CD14-positive monocyte (primary cell): Measurements from ENCODE around the gene DLGAP3. TPM values are rescaled to one million over a fixed set of nuclear protein-coding genes. Genes with fewer than 3 reads are reported as not detected.
A peak's percentile ranks its signal among the peaks of the same experiment; 100 is the strongest.

Source experiments
- DNase-seq, 3 donors: peaks; one replicate each; pipeline ENCODE4 v3.0.0-alpha.2; 2011 to 2022
- H2AFZ ChIP-seq: 2 replicates; pipeline ENCODE4 v1.6.0; 2012; ENCODE audit warnings: mild to moderate bottlenecking, low read depth, low read length, inconsistent platforms; ENCODE audit not compliant: insufficient read depth, poor library complexity, severe bottlenecking
- H3K27ac ChIP-seq, 2 donors: 1 replicate in 1 of 2; 2 replicates in 1 of 2; pipeline ENCODE4 v1.5.1; 2012 to 2013; ENCODE audit warnings: low read length in 2 of 2, control low read depth in 1 of 2, inconsistent platforms in 1 of 2, low read depth in 1 of 2, mild to moderate bottlenecking in 1 of 2
- H3K27me3 ChIP-seq, 2 donors: one replicate each; pipeline versions ENCODE4 v1.6.0 to v1.6.1; 2011 to 2013; ENCODE audit warnings: low read length in 2 of 2; ENCODE audit not compliant: control insufficient read depth in 2 of 2, insufficient read depth in 2 of 2
- H3K36me3 ChIP-seq, 2 donors: replicated peaks in 1 of 2; 1 replicate in 1 of 2; 2 replicates in 1 of 2; pipeline versions ENCODE4 v1.5.1 to v1.6.1; 2012 to 2013; ENCODE audit warnings: low read length in 2 of 2, control low read depth in 1 of 2, inconsistent platforms in 1 of 2, mild to moderate bottlenecking in 1 of 2; ENCODE audit not compliant: insufficient read depth in 2 of 2, control insufficient read depth in 1 of 2
- H3K4me1 ChIP-seq, 2 donors: 1 replicate in 1 of 2; 2 replicates in 1 of 2; pipeline versions ENCODE4 v1.5.1 to v1.6.1; 2012 to 2013; ENCODE audit warnings: low read length in 2 of 2, control low read depth in 1 of 2, inconsistent platforms in 1 of 2, mild to moderate bottlenecking in 1 of 2, moderate library complexity in 1 of 2; ENCODE audit not compliant: insufficient read depth in 2 of 2, control insufficient read depth in 1 of 2
- H3K4me2 ChIP-seq: replicated peaks from 2 replicates; pipeline ENCODE3; 2012; ENCODE audit warnings: low read length, moderate library complexity, mild to moderate bottlenecking; ENCODE audit not compliant: poor library complexity, severe bottlenecking; ENCODE audit errors: extremely low read depth
- H3K4me3 ChIP-seq, 3 experiments: fragments of 200-600 bp in 1 of 3; sonication (generic) in 1 of 3; replicated peaks in 1 of 3; 1 replicate in 2 of 3; 2 replicates in 1 of 3; pipeline ENCODE4 v1.5.1; 2011 to 2013; ENCODE audit warnings: low read length in 3 of 3, mild to moderate bottlenecking in 3 of 3, control low read depth in 2 of 3, low read depth in 2 of 3, inconsistent platforms in 1 of 3, moderate library complexity in 1 of 3
- H3K79me2 ChIP-seq: 2 replicates; pipeline ENCODE4 v1.6.0; 2012; ENCODE audit warnings: mild to moderate bottlenecking, control low read depth, inconsistent platforms, low read length, moderate library complexity; ENCODE audit not compliant: insufficient read depth
- H3K9ac ChIP-seq: 2 replicates; pipeline ENCODE4 v1.6.0; 2017; ENCODE audit warnings: low read length, mild to moderate bottlenecking; ENCODE audit not compliant: insufficient read depth, poor library complexity, severe bottlenecking
- H3K9me3 ChIP-seq, 2 donors: replicated peaks in 1 of 2; 1 replicate in 1 of 2; 2 replicates in 1 of 2; pipeline versions ENCODE4 v1.5.1 to v1.6.1; 2012 to 2013; ENCODE audit warnings: low read length in 2 of 2, control low read depth in 1 of 2; ENCODE audit not compliant: control insufficient read depth in 1 of 2, insufficient read depth in 1 of 2
- H4K20me1 ChIP-seq: 2 replicates; pipeline ENCODE4 v1.6.0; 2012; ENCODE audit warnings: mild to moderate bottlenecking, low read length, control low read depth, moderate library complexity; ENCODE audit not compliant: insufficient read depth
- H3K27ac Mint-ChIP-seq, 7 donors: one replicate each; pipeline ENCODE4 v1.8.0; 2020; ENCODE audit warnings: mild to moderate bottlenecking in 7 of 7, mixed read lengths in 7 of 7, moderate library complexity in 6 of 7, inconsistent platforms in 2 of 7
- H3K27me3 Mint-ChIP-seq, 3 donors: one replicate each; pipeline ENCODE4 v1.8.0; 2021 to 2022; ENCODE audit warnings: low read depth in 3 of 3, mild to moderate bottlenecking in 3 of 3, mixed read lengths in 3 of 3, moderate library complexity in 3 of 3, inconsistent platforms in 1 of 3
- H3K36me3 Mint-ChIP-seq, 2 donors: one replicate each; pipeline ENCODE4 v1.8.0; 2020; ENCODE audit warnings: mixed read lengths in 2 of 2, inconsistent platforms in 1 of 2, mild to moderate bottlenecking in 1 of 2
- H3K4me1 Mint-ChIP-seq: one replicate; pipeline ENCODE4 v1.8.0; 2020; ENCODE audit warnings: mild to moderate bottlenecking, mixed read lengths
- H3K4me3 Mint-ChIP-seq, 2 donors: one replicate each; pipeline ENCODE4 v1.8.0; 2020; ENCODE audit warnings: mild to moderate bottlenecking in 2 of 2, mixed read lengths in 2 of 2, moderate library complexity in 1 of 2
- H3K9me3 Mint-ChIP-seq, 7 donors: one replicate each; pipeline ENCODE4 v1.8.0; 2020 to 2022; ENCODE audit warnings: mixed read lengths in 7 of 7, mild to moderate bottlenecking in 6 of 7, moderate library complexity in 6 of 7, inconsistent platforms in 2 of 7
- WGBS: methylation state at CpG from one replicate; pipeline ENCODE4 v1.1.5; 2013; ENCODE audit warnings: missing lambda C conversion rate; ENCODE audit not compliant: insufficient coverage; 5-methylcytosine and 5-hydroxymethylcytosine counted together
- intact Hi-C, 2 donors: fragments of 100-400 bp; cut with micrococcal nuclease; formaldehyde crosslinking; loops; one replicate each; pipeline versions ENCODE4 v1.15.0 to v1.15.1; 2023
- polyA plus RNA-seq, 3 donors: library from polyadenylated mRNA; depleted of rRNA in 1 of 3; unstranded in 2 of 3; stranded (reverse) in 1 of 3; fragments of 300-500 nt in 2 of 3; fragments of >200 nt in 1 of 3; fragmentation: Illumina TruSeq in 2 of 3; gene quantifications; 1 replicate in 2 of 3; 2 replicates in 1 of 3; pipeline ENCODE4 v1.2.3, GENCODE V29; 2012 to 2021
- TF ChIP-seq, protein P1 (sequence below): fragments of 200-600 bp; IDR thresholded peaks from one replicate; pipeline ENCODE4 v1.8.0; 2022; ENCODE audit warnings: antibody characterized with exemption, mild to moderate bottlenecking

The DLGAP3 gene
- polyA plus RNA-seq, 3 donors, result 0.10 to 0.56 (median 0.16) TPM

DNA sequence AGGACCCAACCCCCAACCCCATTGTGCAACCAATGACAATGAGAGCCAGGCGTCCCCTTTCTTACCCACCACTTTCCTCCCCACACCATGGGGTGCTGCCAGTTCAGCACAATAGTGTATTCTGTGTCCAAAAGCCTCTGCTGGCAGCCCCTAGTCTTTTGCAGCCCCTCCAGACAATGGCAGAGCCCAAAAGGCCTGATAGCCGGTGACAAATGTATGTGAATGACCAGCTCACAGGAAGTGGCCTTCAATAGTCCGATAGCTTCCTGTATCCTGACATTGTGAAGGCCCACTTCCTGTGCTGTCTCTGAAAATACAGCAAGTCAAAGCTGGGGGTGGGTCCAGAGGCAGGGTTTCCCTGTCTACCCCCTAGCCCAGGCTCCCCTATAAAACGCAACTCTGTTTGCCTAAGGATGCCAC, 86.5 kb downstream of the DLGAP3 start:
- H3K27ac ChIP-seq, result no peak overlapping the region
- no peaks in the 10 kb centered on the region for H3K4me1 ChIP-seq
- Mint-ChIP-seq H3K36me3 (peaks cover 5 to 8% of the 10 kb centered on the region in 2 donors), H3K27me3 (no peaks in the 10 kb centered on the region), H3K4me3 (no peak overlapping the region), H3K9me3 (no peaks in the 10 kb centered on the region), H3K27ac (peak overlapping the region in 1 of 7 donors; percentile 54), H3K4me1 (peaks cover 14% of the 10 kb centered on the region)
- WGBS, result 43% methylated on average over 3 of the region's 4 CpGs
- no peak for DNase-seq
- H3K36me3 ChIP-seq, result peaks cover 6% of the 10 kb centered on the region in 2 donors
- H4K20me1 ChIP-seq, result peaks cover 33% of the 10 kb centered on the region
- H3K9ac ChIP-seq, result no peak overlapping the region
- no peaks in the 10 kb centered on the region for H3K79me2 ChIP-seq
- H3K4me2 ChIP-seq, result no peak overlapping the region
- no peak overlapping the region for H2AFZ ChIP-seq
- intact Hi-C loops, result no loop called here
- TF ChIP-seq, protein P1, sequence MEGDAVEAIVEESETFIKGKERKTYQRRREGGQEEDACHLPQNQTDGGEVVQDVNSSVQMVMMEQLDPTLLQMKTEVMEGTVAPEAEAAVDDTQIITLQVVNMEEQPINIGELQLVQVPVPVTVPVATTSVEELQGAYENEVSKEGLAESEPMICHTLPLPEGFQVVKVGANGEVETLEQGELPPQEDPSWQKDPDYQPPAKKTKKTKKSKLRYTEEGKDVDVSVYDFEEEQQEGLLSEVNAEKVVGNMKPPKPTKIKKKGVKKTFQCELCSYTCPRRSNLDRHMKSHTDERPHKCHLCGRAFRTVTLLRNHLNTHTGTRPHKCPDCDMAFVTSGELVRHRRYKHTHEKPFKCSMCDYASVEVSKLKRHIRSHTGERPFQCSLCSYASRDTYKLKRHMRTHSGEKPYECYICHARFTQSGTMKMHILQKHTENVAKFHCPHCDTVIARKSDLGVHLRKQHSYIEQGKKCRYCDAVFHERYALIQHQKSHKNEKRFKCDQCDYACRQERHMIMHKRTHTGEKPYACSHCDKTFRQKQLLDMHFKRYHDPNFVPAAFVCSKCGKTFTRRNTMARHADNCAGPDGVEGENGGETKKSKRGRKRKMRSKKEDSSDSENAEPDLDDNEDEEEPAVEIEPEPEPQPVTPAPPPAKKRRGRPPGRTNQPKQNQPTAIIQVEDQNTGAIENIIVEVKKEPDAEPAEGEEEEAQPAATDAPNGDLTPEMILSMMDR, result no peak
- H3K9me3 ChIP-seq, result no peaks in the 10 kb centered on the region
- no peak overlapping the region for H3K4me3 ChIP-seq
- no peaks in the 10 kb centered on the region for H3K27me3 ChIP-seq

DNA sequence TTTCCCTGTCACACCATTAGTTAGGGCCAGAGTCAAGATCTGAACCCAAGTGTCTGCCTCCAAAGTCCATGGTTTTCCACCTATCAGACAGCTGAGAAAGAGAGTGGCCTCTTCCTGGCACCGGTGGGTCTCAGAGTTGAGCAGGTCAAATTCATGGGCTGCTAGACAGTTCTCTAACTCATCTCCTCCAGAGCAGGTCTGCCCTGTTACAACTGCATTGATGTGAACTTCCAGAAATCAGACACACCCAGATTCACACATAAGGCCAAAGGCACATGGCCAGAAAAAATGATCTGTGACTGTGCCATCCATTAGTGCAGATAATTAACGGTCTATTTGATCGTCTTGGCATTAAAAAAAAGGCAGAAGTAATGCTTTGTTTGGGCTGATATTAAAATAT, 87.4 kb downstream of the DLGAP3 start:
- H3K9me3 Mint-ChIP-seq, result no peaks in the 10 kb centered on the region
- H4K20me1 ChIP-seq, result peaks cover 31% of the 10 kb centered on the region
- no peak overlapping the region for H3K4me3 Mint-ChIP-seq
- no peaks in the 10 kb centered on the region for H3K9me3 ChIP-seq
- 100% methylated on average over 1 of the region's 3 CpGs for WGBS
- no peaks in the 10 kb centered on the region for H3K27me3 ChIP-seq
- H2AFZ ChIP-seq, result no peak overlapping the region
- H3K4me1 ChIP-seq, result no peaks in the 10 kb centered on the region
- peaks cover 2 to 5% of the 10 kb centered on the region in 2 donors for H3K36me3 Mint-ChIP-seq
- no peak overlapping the region for H3K27ac ChIP-seq
- no peak for DNase-seq
- no peaks in the 10 kb centered on the region for H3K36me3 ChIP-seq
- H3K4me3 ChIP-seq, result no peak overlapping the region
- no peak overlapping the region for H3K4me2 ChIP-seq
- H3K4me1 Mint-ChIP-seq, result peaks cover 14% of the 10 kb centered on the region
- H3K27ac Mint-ChIP-seq, result no peak overlapping the region
- no peak overlapping the region for H3K9ac ChIP-seq
- no peaks in the 10 kb centered on the region for H3K79me2 ChIP-seq
- peaks cover 0 to 1% (median 0%) of the 10 kb centered on the region in 3 donors for H3K27me3 Mint-ChIP-seq
- intact Hi-C loops, result no loop called here
- TF ChIP-seq, protein P1, result no peak
